B cell (primary cell): ENCODE results near the gene PDE4A. TPM values are rescaled to one million over a fixed set of nuclear protein-coding genes. Genes with fewer than 3 reads are reported as not detected.

ENCODE experiments used
- ATAC-seq: fragments of 200-7000 bp; cut with Tn5 transposase; one replicate; pipeline ENCODE4 v1.10.0; 2021; ENCODE audit warnings: low read depth, mild to moderate bottlenecking, moderate number of reproducible peaks, moderate library complexity
- CTCF ChIA-PET: fragments of 350-600 bp; sonication (Branson Sonifier 250); formaldehyde crosslinking; loops from one replicate; lab custom pipeline; 2021; ENCODE audit warnings: antibody characterized with exemption, inconsistent platforms; lab: Charles Lee
- POLR2A ChIA-PET: fragments of 350-600 bp; sonication (Branson Sonifier 250); formaldehyde crosslinking; loops from one replicate; lab custom pipeline; 2021; ENCODE audit warnings: antibody characterized with exemption; lab: Charles Lee
- DNase-seq: peaks from one replicate; pipeline ENCODE4 v3.0.0; 2013
- H2AFZ ChIP-seq: 2 replicates; pipeline ENCODE4 v1.6.1; 2012; ENCODE audit warnings: mild to moderate bottlenecking, low read depth, low read length; ENCODE audit not compliant: insufficient read depth, poor library complexity, severe bottlenecking
- H3K27ac ChIP-seq, 2 donors: 1 replicate in 1 of 2; 2 replicates in 1 of 2; pipeline ENCODE4 v1.5.1; 2012 to 2013; ENCODE audit warnings: low read length in 2 of 2, mild to moderate bottlenecking in 2 of 2, moderate library complexity in 1 of 2
- H3K27me3 ChIP-seq, 4 experiments: fragments of 200-600 bp in 1 of 4; sonication (generic) in 1 of 4; replicated peaks in 1 of 4; 1 replicate in 2 of 4; 2 replicates in 2 of 4; pipeline versions ENCODE4 v1.6.1 to v1.7.0; 2013 to 2016; ENCODE audit warnings: low read length in 3 of 4, mild to moderate bottlenecking in 2 of 4, mixed read lengths in 1 of 4, moderate library complexity in 1 of 4; ENCODE audit not compliant: insufficient read depth in 4 of 4, control insufficient read depth in 3 of 4; ENCODE audit errors: control extremely low read depth in 1 of 4
- H3K36me3 ChIP-seq, 2 experiments: replicated peaks in 1 of 2; 1 replicate in 1 of 2; 2 replicates in 1 of 2; pipeline versions ENCODE4 v1.6.1 to v1.7.1; 2013; ENCODE audit warnings: low read length in 1 of 2; ENCODE audit not compliant: insufficient read depth in 2 of 2, control insufficient read depth in 1 of 2; ENCODE audit errors: control extremely low read depth in 1 of 2, extremely low read depth in 1 of 2
- H3K4me1 ChIP-seq, 2 donors: fragments of 200-600 bp in 1 of 2; sonication (generic) in 1 of 2; 1 replicate in 1 of 2; 2 replicates in 1 of 2; pipeline versions ENCODE4 v1.5.1 to v1.6.1; 2013 to 2017; ENCODE audit warnings: low read length in 2 of 2; ENCODE audit not compliant: control insufficient read depth in 2 of 2, insufficient read depth in 2 of 2
- H3K4me2 ChIP-seq: replicated peaks from 2 replicates; pipeline ENCODE3; 2012; ENCODE audit warnings: mild to moderate bottlenecking, low read depth, low read length; ENCODE audit not compliant: poor library complexity, severe bottlenecking
- H3K4me3 ChIP-seq, 5 experiments: fragments of 200-600 bp in 1 of 5; sonication (generic) in 1 of 5; 1 replicate in 3 of 5; 2 replicates in 2 of 5; pipeline versions ENCODE4 v1.5.1 to v1.7.0; 2011 to 2016; ENCODE audit warnings: low read length in 4 of 5, mild to moderate bottlenecking in 4 of 5, low read depth in 2 of 5, control low read depth in 1 of 5, moderate library complexity in 1 of 5; ENCODE audit not compliant: insufficient read depth in 1 of 5; ENCODE audit errors: control extremely low read depth in 1 of 5, extremely low read depth in 1 of 5
- H3K79me2 ChIP-seq: fragments of 200-600 bp; sonication (generic); one replicate; pipeline ENCODE4 v1.6.0; 2016; ENCODE audit warnings: low read length; ENCODE audit not compliant: control insufficient read depth, insufficient read depth
- H3K9ac ChIP-seq: fragments of 200-600 bp; sonication (generic); 2 replicates; pipeline ENCODE4 v1.6.1; 2017; ENCODE audit warnings: mild to moderate bottlenecking, low read length, moderate library complexity
- H3K9me3 ChIP-seq, 3 donors: one replicate each; pipeline versions ENCODE4 v1.6.1 to v1.7.1; 2013; ENCODE audit warnings: low read length in 2 of 3; ENCODE audit not compliant: control insufficient read depth in 2 of 3, insufficient read depth in 1 of 3; ENCODE audit errors: control extremely low read depth in 1 of 3
- H4K20me1 ChIP-seq: 2 replicates; pipeline ENCODE4 v1.6.0; 2012; ENCODE audit warnings: mild to moderate bottlenecking, low read length; ENCODE audit not compliant: insufficient read depth, control insufficient read depth, poor library complexity, severe bottlenecking
- H3K27ac Mint-ChIP-seq: one replicate; pipeline ENCODE4 v1.8.0; 2021; ENCODE audit warnings: mixed read lengths
- H3K27me3 Mint-ChIP-seq: one replicate; pipeline ENCODE4 v1.8.0; 2021; ENCODE audit warnings: mixed read lengths
- H3K4me1 Mint-ChIP-seq: one replicate; pipeline ENCODE4 v1.8.0; 2021; ENCODE audit warnings: mixed read lengths
- H3K4me3 Mint-ChIP-seq: one replicate; pipeline ENCODE4 v1.8.0; 2021; ENCODE audit warnings: mixed read lengths
- H3K9me3 Mint-ChIP-seq: one replicate; pipeline ENCODE4 v1.8.0; 2022; ENCODE audit warnings: mixed read lengths; ENCODE audit not compliant: insufficient read depth
- EZH2 ChIP-seq: IDR thresholded peaks from 2 replicates; pipeline ENCODE4 v1.6.1; 2012; ENCODE audit warnings: borderline replicate concordance, low read depth, mild to moderate bottlenecking, moderate library complexity, low read length; ENCODE audit not compliant: insufficient read depth, poor library complexity, severe bottlenecking
- WGBS: methylation state at CpG from one replicate; pipeline ENCODE4 v1.1.5; 2013; ENCODE audit warnings: missing lambda C conversion rate; ENCODE audit not compliant: insufficient coverage; 5-methylcytosine and 5-hydroxymethylcytosine counted together
- intact Hi-C: fragments of 100-400 bp; cut with micrococcal nuclease; formaldehyde crosslinking; loops from one replicate; pipeline ENCODE4 v1.10.0; 2022
- polyA plus RNA-seq: library from polyadenylated mRNA; depleted of rRNA; stranded (reverse); fragments of >200 nt; gene quantifications from 2 replicates; pipeline ENCODE4 v1.2.3, GENCODE V29; 2012
- total RNA-seq, 2 donors: library from RNA; stranded (reverse); fragments of 120-200 nt in 1 of 2; gene quantifications; 1 replicate in 1 of 2; 2 replicates in 1 of 2; pipeline versions ENCODE4 v1.2.3 to v1.2.4, GENCODE V29; 2013 to 2022
- TF ChIP-seq, protein P1 (sequence below): fragments of 200-600 bp; IDR thresholded peaks from one replicate; pipeline ENCODE4 v1.8.0; 2022; ENCODE audit warnings: antibody characterized with exemption, mild to moderate bottlenecking

PDE4A gene
- total and polyA plus RNA-seq, 2 donors (not counting 1 experiment from before 2014, with no cell fraction given): 1.5 to 10.9 TPM

DNA sequence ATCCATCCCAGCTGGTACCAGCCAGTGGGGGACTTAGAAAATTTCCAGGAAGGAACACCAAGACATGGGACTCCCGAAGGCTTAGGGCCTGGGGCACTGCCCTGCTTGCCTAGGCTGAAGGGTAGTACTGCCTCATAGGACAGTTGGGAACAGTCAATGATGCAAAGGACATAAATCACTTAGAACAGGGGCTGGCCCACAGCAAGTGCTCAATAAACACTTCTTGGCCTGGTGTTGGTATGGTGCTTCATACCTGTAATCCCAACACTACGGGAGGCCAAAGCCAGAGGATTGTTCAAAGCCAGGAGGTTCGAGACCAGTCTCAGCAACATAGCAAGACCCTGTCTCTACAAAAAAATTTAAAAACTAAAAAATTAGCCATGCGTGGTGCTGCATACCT is 77.0 kb downstream of the PDE4A start:
- POLR2A ChIA-PET: interaction anchor here (0.7 kb wide), 1 partner anchor 54 kb away, joined by 4 read pairs; no protein-coding TSS in a partner anchor
- DNase-seq (no peak), ATAC-seq (no peak)
- Histone ChIP-seq H3K4me3 (no peak overlapping the region), H3K4me1 (peaks cover 6 to 9% of the 10 kb centered on the region in 2 donors), H3K9me3 (no peaks in the 10 kb centered on the region), H3K27me3 (no peaks in the 10 kb centered on the region), H3K79me2 (peaks cover 37% of the 10 kb centered on the region), H3K36me3 (peaks cover 0 to 13% of the 10 kb centered on the region in 2 experiments), H2AFZ (no peak overlapping the region), H3K27ac (no peak overlapping the region), H4K20me1 (no peaks in the 10 kb centered on the region), H3K4me2 (no peak overlapping the region), H3K9ac (no peak overlapping the region)
- WGBS: 94% methylated on average over 3 of the region's 4 CpGs
- Mint-ChIP-seq H3K27me3 (no peaks in the 10 kb centered on the region), H3K27ac (no peak overlapping the region), H3K4me1 (peaks cover 20% of the 10 kb centered on the region), H3K4me3 (no peak overlapping the region), H3K9me3 (no peaks in the 10 kb centered on the region)
- intact Hi-C loops: no loop called here
- no peak for TF ChIP-seq EZH2
- TF ChIP-seq, protein P1, sequence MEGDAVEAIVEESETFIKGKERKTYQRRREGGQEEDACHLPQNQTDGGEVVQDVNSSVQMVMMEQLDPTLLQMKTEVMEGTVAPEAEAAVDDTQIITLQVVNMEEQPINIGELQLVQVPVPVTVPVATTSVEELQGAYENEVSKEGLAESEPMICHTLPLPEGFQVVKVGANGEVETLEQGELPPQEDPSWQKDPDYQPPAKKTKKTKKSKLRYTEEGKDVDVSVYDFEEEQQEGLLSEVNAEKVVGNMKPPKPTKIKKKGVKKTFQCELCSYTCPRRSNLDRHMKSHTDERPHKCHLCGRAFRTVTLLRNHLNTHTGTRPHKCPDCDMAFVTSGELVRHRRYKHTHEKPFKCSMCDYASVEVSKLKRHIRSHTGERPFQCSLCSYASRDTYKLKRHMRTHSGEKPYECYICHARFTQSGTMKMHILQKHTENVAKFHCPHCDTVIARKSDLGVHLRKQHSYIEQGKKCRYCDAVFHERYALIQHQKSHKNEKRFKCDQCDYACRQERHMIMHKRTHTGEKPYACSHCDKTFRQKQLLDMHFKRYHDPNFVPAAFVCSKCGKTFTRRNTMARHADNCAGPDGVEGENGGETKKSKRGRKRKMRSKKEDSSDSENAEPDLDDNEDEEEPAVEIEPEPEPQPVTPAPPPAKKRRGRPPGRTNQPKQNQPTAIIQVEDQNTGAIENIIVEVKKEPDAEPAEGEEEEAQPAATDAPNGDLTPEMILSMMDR: no peak
- CTCF ChIA-PET: no interaction called here

GRCh38 chr19:10499550-10500246 is 79.4 kb downstream of the PDE4A start:
- Mint-ChIP-seq H3K4me1 (peaks cover 20% of the 10 kb centered on the region), H3K4me3 (peak overlapping the region; percentile 67), H3K27me3 (no peaks in the 10 kb centered on the region), H3K9me3 (no peaks in the 10 kb centered on the region), H3K27ac (no peak overlapping the region)
- intact Hi-C loops: loop anchor here (5.0 kb wide), 2 partner anchors 72 to 97 kb away; partner anchors contain the start of gene CDC37
- DNase-seq: no peak
- no peak for ATAC-seq
- ChIA-PET POLR2A (interaction anchor here (0.7 kb wide), 1 partner anchor 9 kb away, joined by 8 read pairs; no protein-coding TSS in a partner anchor), CTCF (interaction anchor here (0.7 kb wide), 1 partner anchor 161 kb away, joined by 3 read pairs; no protein-coding TSS in a partner anchor)
- Histone ChIP-seq H3K4me2 (no peak overlapping the region), H2AFZ (no peak overlapping the region), H4K20me1 (no peaks in the 10 kb centered on the region), H3K36me3 (peaks cover 0 to 13% of the 10 kb centered on the region in 2 experiments), H3K9ac (no peak overlapping the region), H3K27me3 (no peaks in the 10 kb centered on the region), H3K79me2 (peaks cover 33% of the 10 kb centered on the region), H3K27ac (no peak overlapping the region), H3K4me3 (no peak overlapping the region), H3K4me1 (peaks cover 6 to 15% of the 10 kb centered on the region in 2 donors), H3K9me3 (no peaks in the 10 kb centered on the region)
- 98% methylated on average over 24 of the region's 24 CpGs for WGBS
- TF ChIP-seq, protein P1: no peak
- no peak for TF ChIP-seq EZH2
